PC-9 (cell line): ENCODE results near the gene DEFB121. TPM values are rescaled to one million over a fixed set of nuclear protein-coding genes. Genes with fewer than 3 reads are reported as not detected.

Experiments used
- BruUV-seq: library from RNA; stranded (reverse); fragments of 400-500 nt; replicated peaks from 2 replicates; lab custom pipeline; 2021; lab: Mats Ljungman, UMichigan
- CTCF ChIA-PET: fragments of 300-600 bp; sonication (Branson Sonifier 250); formaldehyde crosslinking; loops from one replicate; lab custom pipeline; 2022; ENCODE audit warnings: antibody characterized with exemption; lab: Charles Lee
- POLR2A ChIA-PET: fragments of 300-600 bp; sonication (Branson Sonifier 250); formaldehyde crosslinking; loops from one replicate; lab custom pipeline; 2022; ENCODE audit warnings: antibody characterized with exemption; ENCODE audit not compliant: unreplicated experiment; lab: Charles Lee
- DNase-seq, 2 experiments: peaks; one replicate each; pipeline versions ENCODE4 v3.0.0 to v3.0.0-alpha.2; 2015 to 2022; ENCODE audit warnings: mixed read lengths in 1 of 2
- H2AFZ ChIP-seq: fragments of 200-600 bp; sonication (generic); 2 replicates; pipeline ENCODE4 v1.8.1; 2017; ENCODE audit warnings: antibody characterized with exemption
- H3F3A ChIP-seq: fragments of 200-600 bp; sonication (generic); 2 replicates; pipeline ENCODE4 v1.8.1; 2017; ENCODE audit warnings: antibody characterized with exemption, mild to moderate bottlenecking, low read depth; ENCODE audit not compliant: insufficient read depth
- H3K27ac ChIP-seq: fragments of 200-600 bp; sonication (generic); 2 replicates; pipeline ENCODE4 v1.6.1; 2016; ENCODE audit warnings: mixed run types
- H3K27me3 ChIP-seq: fragments of 200-600 bp; sonication (generic); 2 replicates; pipeline ENCODE4 v1.6.1; 2016; ENCODE audit warnings: low read depth, mixed run types; ENCODE audit not compliant: insufficient read depth
- H3K36me3 ChIP-seq: fragments of 200-600 bp; sonication (generic); 2 replicates; pipeline ENCODE4 v1.6.1; 2016; ENCODE audit warnings: low read depth, mixed run types
- H3K4me1 ChIP-seq: fragments of 200-600 bp; sonication (generic); replicated peaks from 2 replicates; pipeline ENCODE4 v1.6.1; 2016; ENCODE audit warnings: mixed run types; ENCODE audit not compliant: insufficient read depth
- H3K4me2 ChIP-seq: fragments of 200-600 bp; sonication (generic); 2 replicates; pipeline ENCODE4 v1.6.1; 2017; ENCODE audit warnings: mixed run types
- H3K4me3 ChIP-seq: fragments of 200-600 bp; sonication (generic); 2 replicates; pipeline ENCODE4 v1.6.1; 2016; ENCODE audit warnings: mixed run types
- H3K79me2 ChIP-seq: fragments of 200-600 bp; sonication (generic); 2 replicates; pipeline ENCODE4 v1.6.1; 2017; ENCODE audit warnings: low read depth, mixed run types
- H3K9me2 ChIP-seq: fragments of 200-600 bp; sonication (generic); 2 replicates; pipeline ENCODE4 v1.8.1; 2017; ENCODE audit warnings: mild to moderate bottlenecking; ENCODE audit not compliant: insufficient read depth
- H3K9me3 ChIP-seq: fragments of 200-600 bp; sonication (generic); 2 replicates; pipeline ENCODE4 v1.8.1; 2016; ENCODE audit warnings: low read depth; ENCODE audit not compliant: insufficient read depth
- H4K20me1 ChIP-seq: fragments of 200-600 bp; sonication (generic); 2 replicates; pipeline ENCODE4 v1.8.1; 2017; ENCODE audit not compliant: insufficient read depth
- CTCF ChIP-seq: fragments of 200-600 bp; sonication (generic); conservative IDR thresholded peaks from 2 replicates; pipeline ENCODE4 v1.6.1; 2017; ENCODE audit warnings: mixed run types, antibody characterized with exemption, mild to moderate bottlenecking, moderate library complexity
- EZH2 ChIP-seq: fragments of 200-600 bp; sonication (generic); IDR thresholded peaks from 2 replicates; pipeline ENCODE4 v1.8.0; 2017; ENCODE audit warnings: antibody characterized with exemption, low read depth
- intact Hi-C: fragments of 100-400 bp; cut with micrococcal nuclease; formaldehyde crosslinking; loops from one replicate; pipeline ENCODE4 v1.10.0; 2022; ENCODE audit not compliant: unreplicated experiment
- total RNA-seq: library from RNA; stranded (reverse); gene quantifications from 2 replicates; pipeline ENCODE4 v1.2.3, GENCODE V29; 2021

DEFB121 gene
- total RNA-seq, 1 experiment from 2014 or later = not detected

- TF ChIP-seq CTCF (no peak), EZH2 (no peak)
- Histone ChIP-seq H3K4me1 (no peaks in the 10 kb centered on the region), H3F3A (no peaks in the 10 kb centered on the region), H2AFZ (no peak overlapping the region), H3K79me2 (no peaks in the 10 kb centered on the region), H3K4me3 (no peak overlapping the region), H3K36me3 (no peaks in the 10 kb centered on the region), H3K4me2 (no peak overlapping the region), H4K20me1 (no peaks in the 10 kb centered on the region), H3K27ac (no peak overlapping the region), H3K9me3 (no peaks in the 10 kb centered on the region), H3K9me2 (no peaks in the 10 kb centered on the region), H3K27me3 (peaks cover 53% of the 10 kb centered on the region)
- BruUV-seq = no TSS peak
- intact Hi-C loops = no loop called here
- CTCF ChIA-PET = no interaction called here
- POLR2A ChIA-PET = no interaction called here
- DNase-seq = no peak
Measured at GRCh38 chr20:31410011-31410410, 4.0 kb upstream of the DEFB121 start.

GRCh38 chr20:31403886-31404285, 2.1 kb downstream of the DEFB121 start:
- ChIA-PET CTCF (no interaction called here), POLR2A (no interaction called here)
- Histone ChIP-seq H3K79me2 (no peaks in the 10 kb centered on the region), H4K20me1 (no peaks in the 10 kb centered on the region), H3F3A (no peaks in the 10 kb centered on the region), H3K27me3 (peaks cover 25% of the 10 kb centered on the region), H3K4me2 (no peak overlapping the region), H3K4me1 (no peaks in the 10 kb centered on the region), H3K9me2 (no peaks in the 10 kb centered on the region), H2AFZ (no peak overlapping the region), H3K4me3 (no peak overlapping the region), H3K9me3 (no peaks in the 10 kb centered on the region), H3K36me3 (no peaks in the 10 kb centered on the region), H3K27ac (no peak overlapping the region)
- intact Hi-C loops = no loop called here
- TF ChIP-seq EZH2 = no peak
- no peak for TF ChIP-seq CTCF
- no peak for DNase-seq
- no TSS peak for BruUV-seq

GRCh38 chr20:31394900-31395299, 11.1 kb downstream of the DEFB121 start:
- H3K36me3 ChIP-seq = no peaks in the 10 kb centered on the region
- H4K20me1 ChIP-seq = no peaks in the 10 kb centered on the region
- no peaks in the 10 kb centered on the region for H3F3A ChIP-seq
- no peak overlapping the region for H3K4me2 ChIP-seq
- TF ChIP-seq EZH2 (no peak), CTCF (no peak)
- intact Hi-C loops = no loop called here
- no peak for DNase-seq
- no peaks in the 10 kb centered on the region for H3K79me2 ChIP-seq
- BruUV-seq = no TSS peak
- no peaks in the 10 kb centered on the region for H3K9me3 ChIP-seq
- H3K4me3 ChIP-seq = no peak overlapping the region
- H3K27ac ChIP-seq = no peak overlapping the region
- ChIA-PET CTCF (no interaction called here), POLR2A (no interaction called here)
- no peak overlapping the region for H2AFZ ChIP-seq
- H3K4me1 ChIP-seq = no peaks in the 10 kb centered on the region
- H3K27me3 ChIP-seq = peaks cover 18% of the 10 kb centered on the region; the same call in 1 of the 2 replicates
- no peaks in the 10 kb centered on the region for H3K9me2 ChIP-seq
